IPS-18a (cell line): ENCODE results near the gene CD101.

ENCODE experiments used
- H3K27ac ChIP-seq: one replicate; pipeline ENCODE4 v1.5.1; 2013; ENCODE audit warnings: low read length
- H3K27me3 ChIP-seq: one replicate; pipeline ENCODE4 v1.6.1; 2013; ENCODE audit warnings: mild to moderate bottlenecking, low read length; ENCODE audit not compliant: control insufficient read depth, insufficient read depth
- H3K36me3 ChIP-seq: one replicate; pipeline ENCODE4 v1.6.1; 2013; ENCODE audit warnings: low read depth, low read length; ENCODE audit not compliant: control insufficient read depth
- H3K4me1 ChIP-seq: one replicate; pipeline ENCODE4 v1.6.1; 2013; ENCODE audit warnings: low read depth, low read length; ENCODE audit not compliant: control insufficient read depth
- H3K4me3 ChIP-seq: one replicate; pipeline ENCODE4 v1.5.1; 2013; ENCODE audit warnings: low read length
- H3K9ac ChIP-seq: one replicate; pipeline ENCODE4 v1.6.1; 2013; ENCODE audit warnings: mild to moderate bottlenecking, low read length, moderate library complexity
- H3K9me3 ChIP-seq: one replicate; pipeline ENCODE4 v1.6.1; 2013; ENCODE audit warnings: low read depth, low read length; ENCODE audit not compliant: control insufficient read depth

The CD101 gene

GRCh38 chr1:117060441-117061317 is 59.1 kb downstream of the CD101 start:
- peaks cover 30% of the 10 kb centered on the region for H3K36me3 ChIP-seq
- peak overlapping the region; percentile 70 for H3K27ac ChIP-seq
- H3K9me3 ChIP-seq: no peaks in the 10 kb centered on the region
- H3K4me3 ChIP-seq: peak overlapping the region; percentile 94
- H3K9ac ChIP-seq: peak overlapping the region; percentile 97
- peaks cover 10% of the 10 kb centered on the region for H3K4me1 ChIP-seq
- no peaks in the 10 kb centered on the region for H3K27me3 ChIP-seq

GRCh38 chr1:117061986-117062415 is 60.4 kb downstream of the CD101 start:
- no peaks in the 10 kb centered on the region for H3K9me3 ChIP-seq
- H3K27me3 ChIP-seq: no peaks in the 10 kb centered on the region
- H3K27ac ChIP-seq: no peak overlapping the region
- no peak overlapping the region for H3K9ac ChIP-seq
- H3K36me3 ChIP-seq: peaks cover 35% of the 10 kb centered on the region
- no peak overlapping the region for H3K4me3 ChIP-seq
- peaks cover 10% of the 10 kb centered on the region for H3K4me1 ChIP-seq

GRCh38 chr1:117066367-117066766 is 64.8 kb downstream of the CD101 start:
- no peak overlapping the region for H3K4me3 ChIP-seq
- no peaks in the 10 kb centered on the region for H3K9me3 ChIP-seq
- no peaks in the 10 kb centered on the region for H3K27me3 ChIP-seq
- no peak overlapping the region for H3K9ac ChIP-seq
- no peaks in the 10 kb centered on the region for H3K4me1 ChIP-seq
- peaks cover 52% of the 10 kb centered on the region for H3K36me3 ChIP-seq
- no peak overlapping the region for H3K27ac ChIP-seq

GRCh38 chr1:117067533-117068370 is 66.2 kb downstream of the CD101 start:
- Histone ChIP-seq H3K4me1 (no peaks in the 10 kb centered on the region), H3K27ac (no peak overlapping the region), H3K27me3 (no peaks in the 10 kb centered on the region), H3K9me3 (no peaks in the 10 kb centered on the region), H3K4me3 (no peak overlapping the region), H3K9ac (no peak overlapping the region), H3K36me3 (peaks cover 45% of the 10 kb centered on the region)

GRCh38 chr1:117068580-117068979 is 67.0 kb downstream of the CD101 start:
- Histone ChIP-seq H3K27me3 (no peaks in the 10 kb centered on the region), H3K4me1 (no peaks in the 10 kb centered on the region), H3K36me3 (peaks cover 42% of the 10 kb centered on the region), H3K9me3 (no peaks in the 10 kb centered on the region), H3K9ac (no peak overlapping the region), H3K27ac (no peak overlapping the region), H3K4me3 (no peak overlapping the region)

- H3K4me3 ChIP-seq: no peak overlapping the region
- H3K27me3 ChIP-seq: no peaks in the 10 kb centered on the region
- H3K4me1 ChIP-seq: no peaks in the 10 kb centered on the region
- H3K36me3 ChIP-seq: peaks cover 44% of the 10 kb centered on the region
- H3K9me3 ChIP-seq: no peaks in the 10 kb centered on the region
- H3K9ac ChIP-seq: no peak overlapping the region
- no peak overlapping the region for H3K27ac ChIP-seq
Measured at GRCh38 chr1:117069220-117069844, 67.8 kb downstream of the CD101 start.

- no peak overlapping the region for H3K9ac ChIP-seq
- peaks cover 48% of the 10 kb centered on the region for H3K36me3 ChIP-seq
- no peak overlapping the region for H3K27ac ChIP-seq
- H3K4me1 ChIP-seq: no peaks in the 10 kb centered on the region
- no peaks in the 10 kb centered on the region for H3K9me3 ChIP-seq
- H3K4me3 ChIP-seq: no peak overlapping the region
- no peaks in the 10 kb centered on the region for H3K27me3 ChIP-seq
Measured at GRCh38 chr1:117070124-117070523, 68.6 kb downstream of the CD101 start.

GRCh38 chr1:117076648-117077047 is 75.1 kb downstream of the CD101 start:
- Histone ChIP-seq H3K27ac (no peak overlapping the region), H3K4me3 (no peak overlapping the region), H3K4me1 (no peaks in the 10 kb centered on the region), H3K36me3 (peaks cover 83% of the 10 kb centered on the region), H3K27me3 (no peaks in the 10 kb centered on the region), H3K9ac (no peak overlapping the region), H3K9me3 (no peaks in the 10 kb centered on the region)

- Histone ChIP-seq H3K9ac (no peak overlapping the region), H3K27ac (no peak overlapping the region), H3K4me1 (no peaks in the 10 kb centered on the region), H3K27me3 (no peaks in the 10 kb centered on the region), H3K9me3 (no peaks in the 10 kb centered on the region), H3K36me3 (peaks cover 90% of the 10 kb centered on the region), H3K4me3 (no peak overlapping the region)
Measured at GRCh38 chr1:117077267-117077666, 75.7 kb downstream of the CD101 start.

- Histone ChIP-seq H3K4me3 (no peak overlapping the region), H3K9ac (no peak overlapping the region), H3K27me3 (no peaks in the 10 kb centered on the region), H3K9me3 (no peaks in the 10 kb centered on the region), H3K4me1 (no peaks in the 10 kb centered on the region), H3K27ac (no peak overlapping the region), H3K36me3 (peaks cover 92% of the 10 kb centered on the region)
Measured at GRCh38 chr1:117079737-117080136, 78.2 kb downstream of the CD101 start.

GRCh38 chr1:117084231-117084630 is 82.7 kb downstream of the CD101 start:
- no peak overlapping the region for H3K27ac ChIP-seq
- no peaks in the 10 kb centered on the region for H3K27me3 ChIP-seq
- no peak overlapping the region for H3K4me3 ChIP-seq
- H3K9ac ChIP-seq: no peak overlapping the region
- no peaks in the 10 kb centered on the region for H3K4me1 ChIP-seq
- no peaks in the 10 kb centered on the region for H3K9me3 ChIP-seq
- peaks cover 75% of the 10 kb centered on the region for H3K36me3 ChIP-seq
